ENCODE measurements around the gene UNK.

The UNK gene

DNA sequence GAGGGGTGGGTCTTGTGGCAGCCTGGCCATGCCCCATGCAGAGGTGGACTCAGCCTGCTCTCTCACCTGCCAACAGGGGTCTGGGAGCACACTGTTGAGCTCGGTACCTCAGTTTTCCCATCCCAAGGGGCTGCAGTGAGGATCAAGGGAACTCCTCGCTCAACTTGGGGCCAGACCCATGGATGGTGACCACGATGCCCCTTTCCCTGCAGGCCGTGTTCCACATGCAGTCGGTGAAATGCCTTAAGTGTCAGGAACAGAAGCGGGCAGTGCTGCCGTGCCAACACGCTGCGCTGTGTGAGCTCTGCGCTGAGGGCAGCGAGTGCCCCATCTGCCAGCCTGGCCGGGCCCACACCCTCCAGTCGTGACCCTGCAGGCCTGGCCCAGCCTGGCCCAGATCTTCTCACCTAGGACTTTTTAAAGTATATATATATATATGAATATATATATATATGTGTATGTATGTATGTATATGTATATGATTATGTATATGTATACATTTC lies 39.5 kb downstream of the UNK start:
- no peak overlapping the region for H3K4me3 ChIP-seq (ENCODE audit: low read depth, low read length)
- TF ChIP-seq, protein P1, sequence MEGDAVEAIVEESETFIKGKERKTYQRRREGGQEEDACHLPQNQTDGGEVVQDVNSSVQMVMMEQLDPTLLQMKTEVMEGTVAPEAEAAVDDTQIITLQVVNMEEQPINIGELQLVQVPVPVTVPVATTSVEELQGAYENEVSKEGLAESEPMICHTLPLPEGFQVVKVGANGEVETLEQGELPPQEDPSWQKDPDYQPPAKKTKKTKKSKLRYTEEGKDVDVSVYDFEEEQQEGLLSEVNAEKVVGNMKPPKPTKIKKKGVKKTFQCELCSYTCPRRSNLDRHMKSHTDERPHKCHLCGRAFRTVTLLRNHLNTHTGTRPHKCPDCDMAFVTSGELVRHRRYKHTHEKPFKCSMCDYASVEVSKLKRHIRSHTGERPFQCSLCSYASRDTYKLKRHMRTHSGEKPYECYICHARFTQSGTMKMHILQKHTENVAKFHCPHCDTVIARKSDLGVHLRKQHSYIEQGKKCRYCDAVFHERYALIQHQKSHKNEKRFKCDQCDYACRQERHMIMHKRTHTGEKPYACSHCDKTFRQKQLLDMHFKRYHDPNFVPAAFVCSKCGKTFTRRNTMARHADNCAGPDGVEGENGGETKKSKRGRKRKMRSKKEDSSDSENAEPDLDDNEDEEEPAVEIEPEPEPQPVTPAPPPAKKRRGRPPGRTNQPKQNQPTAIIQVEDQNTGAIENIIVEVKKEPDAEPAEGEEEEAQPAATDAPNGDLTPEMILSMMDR (IDR thresholded peaks at IDR 0.05; ENCODE audit: borderline replicate concordance, insufficient read depth, low read depth, low read length) = no peak

DNA sequence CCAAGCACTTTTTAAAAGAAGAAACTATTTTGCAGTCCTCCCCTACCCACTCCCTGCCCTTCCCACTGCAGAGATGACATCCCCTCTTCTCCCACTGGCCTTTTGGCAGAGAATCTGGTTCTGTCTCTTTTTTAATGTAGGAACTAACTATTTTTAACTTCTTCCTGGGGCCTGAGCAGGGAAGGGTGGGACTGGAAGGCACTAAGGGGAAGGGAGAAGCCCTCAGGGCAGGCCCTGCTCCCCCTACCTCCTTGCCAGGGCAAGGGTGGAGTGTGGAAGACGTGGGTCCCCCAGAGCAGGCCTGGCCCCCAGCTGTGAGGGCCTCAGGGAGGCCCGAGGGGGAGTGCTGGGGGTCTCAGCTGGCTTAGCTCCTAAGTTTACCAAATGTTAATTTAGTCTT lies 40.1 kb downstream of the UNK start:
- TF ChIP-seq, protein P1 (IDR thresholded peaks at IDR 0.05; ENCODE audit: borderline replicate concordance, insufficient read depth, low read depth, low read length) = no peak
- H3K4me3 ChIP-seq (ENCODE audit: low read depth, low read length) = no peak overlapping the region

DNA sequence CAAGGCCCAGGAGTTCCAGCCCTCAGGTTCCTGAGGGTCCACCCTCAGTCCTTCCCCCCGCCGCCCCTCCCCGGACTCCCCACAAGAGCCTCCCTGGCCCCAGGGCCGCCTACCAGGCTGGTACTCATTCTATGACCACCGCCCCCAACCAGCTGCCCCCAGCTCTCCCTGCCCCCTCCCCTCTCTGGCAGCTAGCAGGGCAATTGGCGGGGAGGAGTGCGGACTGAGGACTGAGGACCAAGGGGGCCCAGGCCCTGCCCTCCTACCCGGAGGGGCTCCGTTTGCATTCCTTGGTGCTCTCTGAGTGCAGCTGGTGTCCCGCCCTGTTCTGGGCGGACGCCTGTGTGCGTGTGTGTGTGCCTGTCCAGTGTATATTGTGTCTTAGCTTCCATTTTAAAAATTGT lies 40.5 kb downstream of the UNK start:
- H3K4me3 ChIP-seq (ENCODE audit: low read depth, low read length) = no peak overlapping the region
- TF ChIP-seq, protein P1 (IDR thresholded peaks at IDR 0.05; ENCODE audit: borderline replicate concordance, insufficient read depth, low read depth, low read length) = no peak

DNA sequence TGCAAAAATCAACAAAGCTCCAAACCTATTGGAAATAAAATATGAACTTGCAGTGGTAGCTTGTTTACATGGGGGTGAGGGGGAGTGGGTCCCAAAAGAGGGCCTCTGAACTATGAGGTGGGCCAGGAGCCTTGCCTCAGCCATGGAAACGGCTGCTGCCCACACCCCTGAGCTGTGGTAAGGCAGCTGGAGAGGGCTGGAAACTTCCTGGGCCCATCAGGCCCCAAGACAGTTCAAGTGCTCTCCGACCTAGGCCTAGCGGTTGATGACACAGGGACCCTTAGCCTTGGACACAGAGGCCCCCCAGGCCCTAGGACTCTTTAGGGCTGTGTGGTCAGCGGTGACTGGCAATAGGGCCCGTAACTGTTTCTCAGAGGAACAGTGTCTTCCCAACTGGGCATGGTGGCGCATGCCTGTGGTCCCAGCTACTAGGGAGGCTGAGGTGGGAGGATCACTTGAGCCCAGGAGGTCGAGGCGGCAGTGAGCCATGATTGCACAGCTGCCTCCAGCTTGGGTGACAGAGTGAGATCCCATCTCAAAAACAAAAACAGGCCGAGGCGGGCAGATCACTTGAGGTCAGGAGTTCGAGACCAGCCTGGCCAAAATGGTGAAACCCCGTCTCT lies 41.3 kb downstream of the UNK start:
- H3K4me3 ChIP-seq (ENCODE audit: low read depth, low read length) = no peak overlapping the region
- TF ChIP-seq, protein P1 (IDR thresholded peaks at IDR 0.05; ENCODE audit: borderline replicate concordance, insufficient read depth, low read depth, low read length) = no peak

DNA sequence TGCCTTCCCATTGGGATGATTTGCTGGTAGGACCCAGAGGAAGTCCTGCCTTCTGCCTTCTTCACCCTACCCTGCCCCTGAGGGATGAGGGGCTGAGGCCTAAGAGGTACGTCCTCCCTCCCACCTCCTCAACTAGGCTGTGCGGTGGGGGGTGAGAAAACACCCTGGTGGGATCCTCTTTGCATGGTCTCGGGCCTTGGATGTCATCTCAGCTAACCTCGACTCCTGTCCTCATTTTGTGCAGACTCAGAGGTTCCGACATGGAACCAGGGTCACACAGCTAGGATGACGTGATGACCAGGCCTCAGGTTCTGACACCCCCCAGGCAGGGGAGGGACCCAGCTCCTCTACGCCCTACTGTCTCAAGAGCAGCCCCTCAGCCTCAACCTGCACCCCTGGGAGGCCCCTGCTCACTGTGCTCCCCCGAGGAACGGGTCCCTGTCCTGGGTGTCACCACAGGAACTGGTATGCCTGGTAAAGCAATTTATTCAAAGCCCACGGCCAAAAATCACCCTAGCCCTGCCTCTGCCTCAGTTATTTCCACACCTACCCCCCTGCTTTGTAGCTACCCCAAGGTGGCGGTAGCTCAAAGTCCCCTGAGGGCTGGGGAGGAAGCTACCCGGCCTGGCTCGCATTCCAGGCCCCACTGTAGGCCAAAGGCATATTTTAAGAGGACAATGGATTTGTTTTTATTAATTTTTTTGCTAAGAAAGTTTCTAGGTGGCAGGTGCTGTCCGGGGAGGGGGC lies 42.1 kb downstream of the UNK start:
- TF ChIP-seq, protein P1 (IDR thresholded peaks at IDR 0.05; ENCODE audit: borderline replicate concordance, insufficient read depth, low read depth, low read length) = no peak
- H3K4me3 ChIP-seq (ENCODE audit: low read depth, low read length) = no peak overlapping the region

DNA sequence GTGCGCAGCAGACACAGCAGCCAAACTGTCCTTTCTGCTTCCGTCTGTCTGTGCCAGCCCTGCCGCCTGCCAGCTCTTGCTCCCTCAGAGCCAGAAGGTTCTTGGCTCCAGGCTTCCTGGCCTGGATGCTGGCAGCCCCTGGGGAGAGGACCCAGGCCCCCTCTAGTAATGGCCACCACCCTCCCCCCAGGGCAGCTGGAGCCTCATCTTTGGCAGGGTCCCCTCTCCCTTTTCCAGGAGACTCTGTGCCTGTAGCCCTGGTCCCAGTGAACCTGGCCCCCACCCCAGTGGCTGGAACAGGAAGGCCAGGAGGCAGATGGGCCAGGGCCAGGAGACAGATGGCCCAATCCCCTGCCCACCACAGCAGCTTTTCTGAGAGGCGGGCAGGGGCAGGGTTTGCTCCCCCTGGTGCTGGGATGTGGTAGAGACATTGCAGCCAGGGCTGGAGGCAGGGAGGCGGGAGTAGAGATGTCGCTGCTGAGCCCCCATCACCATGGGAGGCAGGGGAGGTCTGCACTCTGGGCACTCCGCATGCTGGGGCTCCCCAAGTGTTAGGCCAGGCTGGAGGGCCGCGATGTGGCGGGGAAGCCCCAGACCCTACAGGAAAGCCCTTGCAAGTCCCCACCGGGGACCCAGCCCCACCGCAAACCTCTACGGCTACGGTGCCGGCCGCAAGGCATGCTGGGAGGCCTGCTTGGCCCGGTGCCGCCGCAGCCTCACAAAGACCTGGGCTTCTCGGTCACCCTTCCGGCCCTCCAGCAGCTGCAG lies 42.9 kb downstream of the UNK start:
- TF ChIP-seq, protein P1 (IDR thresholded peaks at IDR 0.05; ENCODE audit: borderline replicate concordance, insufficient read depth, low read depth, low read length) = peak; percentile 82
- no peak overlapping the region for H3K4me3 ChIP-seq (ENCODE audit: low read depth, low read length)
